Measurements from ENCODE around the gene PHACTR4. TPM values are rescaled to one million over a fixed set of nuclear protein-coding genes. Genes with fewer than 3 reads are reported as not detected.

PHACTR4 gene
- total RNA-seq, 2 experiments from 2014 or later = 29.0 to 34.9 TPM

GRCh38 chr1:28416509-28417194 is 47.1 kb downstream of the PHACTR4 start:
- POLR2A ChIA-PET = no interaction called here
- Mint-ChIP-seq H3K4me1 (peaks cover 19% of the 10 kb centered on the region), H3K36me3 (ENCODE audit: low read depth) (no peaks in the 10 kb centered on the region), H3K4me3 (no peak overlapping the region), H3K9me3 (no peaks in the 10 kb centered on the region), H3K27me3 (no peaks in the 10 kb centered on the region), H3K27ac (no peak overlapping the region)
- CTCF ChIA-PET = interaction anchor here (1.1 kb wide), 1 partner anchor 461 kb away, joined by 3 read pairs; no protein-coding TSS in a partner anchor
- no peak for DNase-seq

DNA sequence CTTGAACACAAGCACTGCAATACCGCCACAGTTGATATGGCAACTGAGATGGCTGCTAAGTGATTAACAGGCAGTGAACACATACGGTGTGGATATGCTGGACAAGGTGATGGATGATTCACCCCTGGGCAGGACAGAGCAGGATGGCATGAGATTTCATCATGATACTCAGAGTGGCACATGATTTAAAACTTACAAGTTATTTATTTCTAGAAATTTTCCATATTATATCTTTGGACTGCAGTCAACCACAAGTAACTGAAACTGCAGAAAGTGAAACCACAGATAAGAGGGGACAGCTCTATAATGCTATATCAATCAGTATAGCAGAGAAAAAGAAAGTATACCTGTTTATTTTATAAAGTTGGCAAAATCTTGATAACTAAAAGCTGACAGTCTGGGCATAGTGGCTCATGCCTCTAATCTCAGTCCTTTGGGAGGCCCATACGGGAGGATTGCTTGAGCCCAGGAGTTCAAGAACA is 47.9 kb downstream of the PHACTR4 start:
- no peaks in the 10 kb centered on the region for H3K27me3 Mint-ChIP-seq
- H3K27ac Mint-ChIP-seq = peak overlapping the region; percentile 54
- peaks cover 19% of the 10 kb centered on the region for H3K4me1 Mint-ChIP-seq
- CTCF ChIA-PET = interaction anchor here (0.7 to 1.5 kb wide), 3 partner anchors 12 to 648 kb away, joined by 4 to 6 read pairs (median 4); no protein-coding TSS in a partner anchor
- no peaks in the 10 kb centered on the region for H3K9me3 Mint-ChIP-seq
- POLR2A ChIA-PET = no interaction called here
- H3K4me3 Mint-ChIP-seq = peak overlapping the region; percentile 58
- no peaks in the 10 kb centered on the region for H3K36me3 Mint-ChIP-seq (ENCODE audit: low read depth)
- DNase-seq = peak; percentile 12

DNA sequence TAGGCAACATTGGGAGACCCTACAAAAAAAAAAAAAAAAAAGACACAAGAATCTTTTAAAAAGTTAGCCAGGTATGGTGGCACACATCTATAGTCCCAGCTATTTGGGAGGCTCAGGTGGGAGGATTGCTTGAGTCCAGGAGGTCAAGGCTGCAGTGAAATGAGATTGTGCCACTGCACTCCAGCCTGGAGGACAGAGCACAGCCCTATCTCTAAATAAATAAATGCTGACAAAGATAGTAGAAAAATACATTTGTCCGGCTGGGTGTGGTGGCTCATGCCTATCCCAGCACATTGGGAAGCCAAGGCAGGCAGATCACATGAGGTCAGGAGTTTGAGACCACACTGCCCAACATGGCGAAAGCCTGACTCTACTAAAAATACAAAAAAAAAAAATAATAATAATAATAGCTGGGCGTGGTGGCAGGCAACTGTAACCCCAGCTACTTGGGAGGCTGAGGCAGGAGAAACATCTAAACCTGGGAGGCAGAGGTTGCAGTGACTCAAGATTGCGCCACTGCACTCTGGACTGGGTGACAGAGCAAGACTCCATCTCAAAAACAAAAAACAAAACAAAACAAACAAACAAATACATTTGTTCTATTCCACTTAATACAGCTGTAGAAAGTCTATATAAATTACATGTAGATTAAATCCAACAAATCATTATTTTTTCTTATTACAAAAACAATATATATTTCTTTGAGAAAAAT is 48.5 kb downstream of the PHACTR4 start:
- ChIA-PET POLR2A (no interaction called here), CTCF (interaction anchor here (0.6 to 1.5 kb wide), 5 partner anchors 12 to 647 kb away, joined by 3 to 6 read pairs (median 4); no protein-coding TSS in a partner anchor)
- H3K4me1 Mint-ChIP-seq = peaks cover 19% of the 10 kb centered on the region
- peak overlapping the region; percentile 58 for H3K4me3 Mint-ChIP-seq
- H3K27me3 Mint-ChIP-seq = no peaks in the 10 kb centered on the region
- no peaks in the 10 kb centered on the region for H3K36me3 Mint-ChIP-seq (ENCODE audit: low read depth)
- no peaks in the 10 kb centered on the region for H3K9me3 Mint-ChIP-seq
- no peak for DNase-seq
- peak overlapping the region; percentile 54 for H3K27ac Mint-ChIP-seq

DNA sequence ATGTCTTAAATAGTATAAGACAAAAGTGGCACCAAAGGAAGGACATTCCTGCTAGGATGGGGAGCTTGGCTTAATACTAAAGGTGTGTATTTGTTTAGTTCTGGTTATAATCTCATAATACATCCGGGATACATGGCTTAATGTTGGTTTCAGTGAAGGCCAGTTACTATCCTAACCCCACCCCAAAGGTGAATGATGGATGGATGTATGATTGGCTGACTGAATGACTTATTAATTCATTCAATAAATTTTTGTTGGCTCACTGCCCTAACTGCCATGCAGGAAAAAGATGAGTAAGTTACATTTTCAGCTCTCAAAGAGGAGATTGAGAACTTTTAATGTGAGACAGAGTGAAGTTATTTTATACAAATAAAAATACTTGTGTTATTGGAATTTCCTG is 52.2 kb downstream of the PHACTR4 start:
- Mint-ChIP-seq H3K4me1 (peaks cover 14% of the 10 kb centered on the region), H3K4me3 (no peak overlapping the region), H3K27me3 (no peaks in the 10 kb centered on the region), H3K27ac (no peak overlapping the region), H3K36me3 (ENCODE audit: low read depth) (no peaks in the 10 kb centered on the region), H3K9me3 (no peaks in the 10 kb centered on the region)
- CTCF ChIA-PET = interaction anchor here (0.8 kb wide), 1 partner anchor 20 kb away, joined by 3 read pairs; no protein-coding TSS in a partner anchor
- DNase-seq = no peak
- POLR2A ChIA-PET = interaction anchor here (0.6 kb wide), 1 partner anchor 227 kb away, joined by 3 read pairs; the partner anchor contains the start of gene RNU11

DNA sequence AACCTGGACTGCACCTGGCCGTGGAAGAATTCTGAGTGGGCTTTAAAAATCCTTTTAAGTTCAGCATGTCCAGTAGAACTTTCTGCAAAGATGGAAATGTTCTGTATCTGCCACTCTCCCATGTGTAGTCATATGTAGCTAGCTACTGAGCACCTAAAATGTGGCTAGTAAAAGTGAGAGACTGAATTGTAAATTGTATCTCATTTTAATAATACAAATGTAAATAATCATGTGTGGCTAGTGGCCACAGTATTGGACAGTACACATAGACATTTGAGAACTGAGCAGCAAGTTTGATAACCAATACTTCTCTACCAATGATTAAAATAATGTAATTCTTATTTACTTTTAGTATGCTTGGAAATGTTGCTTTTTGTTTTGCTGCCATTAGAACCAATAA is 57.3 kb downstream of the PHACTR4 start:
- H3K9me3 Mint-ChIP-seq = no peaks in the 10 kb centered on the region
- H3K27me3 Mint-ChIP-seq = no peaks in the 10 kb centered on the region
- ChIA-PET POLR2A (no interaction called here), CTCF (interaction anchor here (0.6 kb wide), 1 partner anchor 428 kb away, joined by 3 read pairs; no protein-coding TSS in a partner anchor)
- DNase-seq = no peak
- H3K4me3 Mint-ChIP-seq = no peak overlapping the region
- H3K27ac Mint-ChIP-seq = no peak overlapping the region
- H3K36me3 Mint-ChIP-seq (ENCODE audit: low read depth) = no peaks in the 10 kb centered on the region
- H3K4me1 Mint-ChIP-seq = no peaks in the 10 kb centered on the region

- H3K36me3 Mint-ChIP-seq (ENCODE audit: low read depth) = no peaks in the 10 kb centered on the region
- no peaks in the 10 kb centered on the region for H3K4me1 Mint-ChIP-seq
- CTCF ChIA-PET = no interaction called here
These were observed 58.5 kb downstream of the PHACTR4 start for GRCh38 chr1:28428012-28428411.

GRCh38 chr1:28428990-28429520 is 59.5 kb downstream of the PHACTR4 start:
- Mint-ChIP-seq H3K27ac (no peak overlapping the region), H3K27me3 (no peaks in the 10 kb centered on the region), H3K36me3 (ENCODE audit: low read depth) (no peaks in the 10 kb centered on the region), H3K4me3 (no peak overlapping the region), H3K9me3 (no peaks in the 10 kb centered on the region), H3K4me1 (no peaks in the 10 kb centered on the region)
- ChIA-PET POLR2A (interaction anchor here (1.3 kb wide), 1 partner anchor 154 kb away, joined by 3 read pairs; no protein-coding TSS in a partner anchor), CTCF (interaction anchor here (0.6 to 1.6 kb wide), 3 partner anchors 11 to 488 kb away, joined by 3 to 6 read pairs (median 3); no protein-coding TSS in a partner anchor)
- no peak for DNase-seq

More at GRCh38 chr1:28428012-28428411, 58.5 kb downstream of the PHACTR4 start:
- H3K4me3 Mint-ChIP-seq = no peak overlapping the region
- POLR2A ChIA-PET = interaction anchor here (1.3 kb wide), 1 partner anchor 153 kb away, joined by 3 read pairs; no protein-coding TSS in a partner anchor
- no peaks in the 10 kb centered on the region for H3K27me3 Mint-ChIP-seq
- H3K9me3 Mint-ChIP-seq = no peaks in the 10 kb centered on the region
- H3K27ac Mint-ChIP-seq = no peak overlapping the region
- DNase-seq = no peak

DNA sequence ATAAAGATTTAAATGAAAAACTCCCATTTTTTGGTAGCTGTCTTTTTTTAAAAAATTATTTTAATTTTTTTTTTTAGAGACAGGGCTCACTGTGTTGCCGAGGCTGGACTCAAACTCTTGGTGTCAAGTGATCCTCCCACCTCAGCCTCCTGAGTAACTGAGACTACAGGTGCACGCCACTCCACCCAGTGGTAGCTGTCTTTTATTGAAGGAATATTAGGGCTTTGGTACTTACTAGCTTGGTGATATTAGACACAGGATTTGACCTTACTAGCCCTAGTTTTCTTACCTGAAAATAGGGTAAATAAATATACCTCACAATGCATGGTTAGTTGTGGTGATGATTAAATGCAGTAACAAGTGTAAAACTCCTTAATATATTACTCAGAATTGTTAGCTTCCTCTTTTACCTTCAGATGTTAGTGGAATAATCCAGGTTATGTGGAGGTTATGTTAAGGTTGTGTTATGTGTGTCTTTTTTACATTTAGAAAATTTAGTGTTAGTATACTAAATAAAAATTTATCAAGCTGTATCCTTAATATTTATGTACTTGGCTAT is 66.8 kb downstream of the PHACTR4 start:
- POLR2A ChIA-PET = interaction anchor here (0.6 to 0.7 kb wide), 2 partner anchors 232 to 384 kb away, joined by 3 to 4 read pairs; partner anchors contain the start of gene GMEB1
- Mint-ChIP-seq H3K27ac (no peak overlapping the region), H3K9me3 (no peaks in the 10 kb centered on the region), H3K4me3 (no peak overlapping the region), H3K27me3 (no peaks in the 10 kb centered on the region), H3K4me1 (peaks cover 23% of the 10 kb centered on the region), H3K36me3 (ENCODE audit: low read depth) (peaks cover 4% of the 10 kb centered on the region)
- DNase-seq = no peak
- CTCF ChIA-PET = interaction anchor here (0.5 to 1.9 kb wide), 8 partner anchors 11 to 214 kb away, joined by 3 to 9 read pairs (median 3); no protein-coding TSS in a partner anchor

DNA sequence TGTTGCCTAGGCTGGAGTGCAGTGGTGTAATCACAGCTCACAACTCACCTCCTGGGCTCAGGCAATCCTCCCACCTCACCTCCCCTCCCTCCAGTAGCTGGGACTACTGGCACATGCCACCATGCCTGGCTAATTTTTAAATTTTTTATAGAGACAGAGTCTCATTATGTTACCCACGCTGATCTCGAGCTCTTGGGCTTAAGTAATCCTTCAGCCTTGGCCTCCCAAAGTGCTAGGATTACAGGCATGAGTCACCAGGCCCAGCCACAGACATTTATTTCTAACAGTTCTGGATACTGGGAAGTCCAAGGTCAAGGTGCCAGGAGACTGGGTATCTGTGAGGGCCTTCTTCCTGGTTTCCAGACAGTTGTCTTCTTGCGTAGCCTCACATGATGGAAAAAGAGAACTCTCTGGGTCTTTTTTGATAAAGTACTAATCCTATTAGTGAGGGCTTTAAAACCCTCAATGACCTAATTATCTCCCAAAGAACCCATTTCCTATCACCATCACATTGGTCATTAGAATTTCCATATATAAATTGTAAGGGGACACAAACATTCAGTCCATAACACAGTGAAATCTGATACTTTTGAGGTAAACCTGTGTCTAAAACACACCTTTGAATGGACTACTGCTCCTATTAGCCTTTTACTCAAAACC is 67.9 kb downstream of the PHACTR4 start:
- no peaks in the 10 kb centered on the region for H3K27me3 Mint-ChIP-seq
- H3K27ac Mint-ChIP-seq = no peak overlapping the region
- H3K4me1 Mint-ChIP-seq = peaks cover 23% of the 10 kb centered on the region
- no peak for DNase-seq
- CTCF ChIA-PET = interaction anchor here (0.6 kb wide), 2 partner anchors 33 to 107 kb away, joined by 3 to 4 read pairs; no protein-coding TSS in a partner anchor
- peaks cover 4% of the 10 kb centered on the region for H3K36me3 Mint-ChIP-seq (ENCODE audit: low read depth)
- H3K4me3 Mint-ChIP-seq = peak overlapping the region; percentile 18
- H3K9me3 Mint-ChIP-seq = no peaks in the 10 kb centered on the region
- POLR2A ChIA-PET = interaction anchor here (0.6 kb wide), 1 partner anchor 36 kb away, joined by 4 read pairs; no protein-coding TSS in a partner anchor

GRCh38 chr1:28437924-28438699 is 68.6 kb downstream of the PHACTR4 start:
- CTCF ChIA-PET = interaction anchor here (0.6 kb wide), 2 partner anchors 34 to 108 kb away, joined by 3 to 4 read pairs; no protein-coding TSS in a partner anchor
- Mint-ChIP-seq H3K27ac (peak overlapping the region; percentile 48), H3K9me3 (no peaks in the 10 kb centered on the region), H3K4me3 (peak overlapping the region; percentile 18), H3K27me3 (no peaks in the 10 kb centered on the region), H3K36me3 (ENCODE audit: low read depth) (peaks cover 7% of the 10 kb centered on the region), H3K4me1 (peaks cover 25% of the 10 kb centered on the region)
- POLR2A ChIA-PET = no interaction called here
- DNase-seq = peak; percentile 9

- H3K9me3 Mint-ChIP-seq = peaks cover 3% of the 10 kb centered on the region
- H3K4me1 Mint-ChIP-seq = peaks cover 25% of the 10 kb centered on the region
- ChIA-PET CTCF (no interaction called here), POLR2A (no interaction called here)
- peaks cover 11% of the 10 kb centered on the region for H3K36me3 Mint-ChIP-seq (ENCODE audit: low read depth)
- DNase-seq = no peak
- no peaks in the 10 kb centered on the region for H3K27me3 Mint-ChIP-seq
- no peak overlapping the region for H3K27ac Mint-ChIP-seq
- H3K4me3 Mint-ChIP-seq = no peak overlapping the region
These were observed 69.8 kb downstream of the PHACTR4 start for GRCh38 chr1:28439320-28439719.
